Adrenal gland (tissue), 5 donors: ENCODE measurements around the gene PGRMC2.

ENCODE experiments used
- CTCF ChIP-seq, 6 experiments: fragments of 450-650 bp in 4 of 6; fragments of 200-600 bp in 2 of 6; sonication (generic) in 1 of 6; IDR thresholded peaks; 1 replicate in 5 of 6; 2 replicates in 1 of 6; pipeline versions ENCODE4 v1.5.1 to v1.8.0; 2016 to 2021; ENCODE audit warnings: antibody characterized with exemption in 6 of 6, mild to moderate bottlenecking in 2 of 6, moderate library complexity in 1 of 6
- POLR2A ChIP-seq, 2 donors: fragments of 450-650 bp; IDR thresholded peaks; one replicate each; pipeline ENCODE4 v1.6.1; 2017; ENCODE audit warnings: antibody characterized with exemption in 2 of 2, mild to moderate bottlenecking in 2 of 2, moderate library complexity in 1 of 2
- donor health status: DM: no; HTN: no; CAD: no.

DNA sequence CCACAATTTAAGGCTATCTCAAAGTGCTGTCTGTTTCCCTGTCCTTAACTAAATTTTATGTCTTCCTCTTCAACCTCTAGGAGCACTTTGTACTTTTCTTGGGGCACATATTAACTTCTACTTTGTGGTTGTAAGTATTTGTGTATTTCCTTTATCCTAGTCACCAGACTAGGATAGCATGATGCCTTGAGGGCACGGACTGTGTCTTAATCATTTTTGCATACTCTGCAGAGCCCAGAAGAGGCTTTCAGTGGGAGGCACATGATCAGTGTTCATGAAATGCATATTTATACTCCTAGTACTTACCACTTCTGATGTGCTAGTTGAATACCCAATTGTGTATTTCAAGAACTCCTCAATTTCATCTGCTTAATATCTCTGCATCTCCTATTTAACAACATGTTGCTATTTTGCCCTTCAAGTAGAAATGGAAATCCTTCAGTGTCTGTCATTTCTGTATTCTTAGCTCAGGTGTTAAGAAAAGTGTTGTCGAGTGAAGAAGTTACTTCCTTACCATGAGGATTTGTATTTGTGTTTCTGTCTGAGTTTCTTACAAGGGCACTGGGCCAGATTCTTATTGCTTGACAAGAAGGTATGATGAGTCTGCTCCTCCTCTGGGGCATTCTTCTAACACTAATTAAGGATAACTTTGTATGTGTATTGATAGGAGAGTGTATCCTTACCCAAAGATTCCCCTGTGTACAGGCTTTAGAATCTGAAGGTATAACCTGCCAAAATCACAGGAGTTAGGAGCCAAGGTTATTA lies 28.3 kb upstream of the PGRMC2 start:
- TF ChIP-seq POLR2A (IDR thresholded peaks at IDR 0.05), result no peak
- no peak for TF ChIP-seq CTCF (IDR thresholded peaks at IDR 0.05)
